Ecto neural progenitor cell (in vitro differentiated cells): ENCODE results near the gene NEDD9.
A peak's percentile ranks its signal among the peaks of the same experiment; 100 is the strongest.

Source experiments
- DNase-seq: peaks from one replicate; pipeline ENCODE4 v3.0.0-alpha.2; 2018; ENCODE audit warnings: low spot score

The NEDD9 gene

DNA sequence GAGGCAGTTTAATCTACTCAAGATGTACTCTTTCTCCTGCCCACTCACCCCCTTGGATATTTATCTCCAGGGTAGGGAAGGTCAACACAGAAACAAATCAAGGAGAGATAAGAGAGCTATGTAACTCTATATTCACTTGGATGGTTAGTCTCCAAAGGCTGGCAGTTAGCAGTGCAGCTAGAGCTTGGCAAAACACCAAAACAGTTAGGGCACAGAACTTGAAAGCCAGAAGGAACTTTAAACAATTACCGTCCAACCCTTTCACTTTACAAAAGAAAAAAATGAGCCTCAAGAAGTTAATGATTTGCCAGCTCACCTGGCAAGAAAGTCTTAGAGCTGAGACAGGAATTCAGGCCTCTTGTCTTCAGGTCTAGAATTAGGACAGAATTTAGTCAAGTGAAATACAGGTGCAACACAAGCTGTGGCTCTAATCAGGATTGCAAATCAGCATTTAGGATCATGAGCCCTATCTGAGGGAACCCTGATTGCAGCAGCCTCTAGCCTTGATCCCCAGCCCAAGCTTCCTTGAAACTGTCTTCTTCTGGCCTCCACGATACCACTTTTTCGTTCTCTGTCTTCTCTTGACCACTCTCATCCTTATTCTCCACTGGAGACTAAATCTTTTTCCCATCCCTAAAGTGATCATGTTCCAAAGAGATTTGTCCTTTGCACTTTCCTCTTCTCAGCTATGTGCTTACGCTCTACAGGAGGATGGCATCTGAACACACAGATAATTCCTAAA, 14.9 kb downstream of the NEDD9 start:
- DNase-seq = no peak

DNA sequence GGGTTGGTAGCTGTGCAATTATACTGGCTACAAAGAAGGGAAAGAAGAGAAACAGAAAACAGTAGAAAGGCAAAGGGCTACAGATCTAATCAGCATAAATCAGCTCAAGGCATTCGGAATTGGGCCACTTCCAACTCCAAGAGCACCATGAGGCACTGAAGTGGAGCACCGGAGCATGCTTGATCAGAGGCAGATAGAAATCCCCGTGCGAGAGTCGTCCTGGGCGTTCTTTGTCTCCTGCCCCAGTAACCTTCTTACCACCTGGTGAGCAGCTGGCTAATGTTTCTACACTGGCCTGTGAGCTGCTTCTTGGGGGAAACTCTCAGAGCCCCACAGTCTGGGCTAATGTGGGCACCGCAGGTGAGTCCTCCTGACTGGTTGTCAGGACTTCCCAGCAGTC, 16.7 kb downstream of the NEDD9 start:
- DNase-seq = no peak

DNA sequence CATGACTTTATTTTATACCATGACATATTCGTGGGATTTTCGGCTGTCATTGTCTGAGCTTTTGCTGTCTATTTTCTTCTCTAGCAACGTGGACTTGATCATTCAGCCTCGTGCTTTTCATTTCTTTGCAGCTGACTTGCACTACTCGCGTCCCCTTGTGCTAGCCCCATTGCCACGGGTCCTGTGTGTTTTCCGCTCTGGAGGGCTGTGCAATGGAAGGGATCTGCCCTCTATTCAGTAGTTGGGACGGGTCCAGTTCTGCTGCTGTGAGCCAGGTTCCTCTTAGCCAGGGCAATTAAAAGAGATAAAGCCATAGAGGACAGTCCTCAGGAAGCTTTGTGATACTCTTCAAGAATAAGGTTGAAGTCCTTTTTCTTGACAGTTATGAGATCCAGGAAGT, 17.6 kb downstream of the NEDD9 start:
- DNase-seq = no peak

DNA sequence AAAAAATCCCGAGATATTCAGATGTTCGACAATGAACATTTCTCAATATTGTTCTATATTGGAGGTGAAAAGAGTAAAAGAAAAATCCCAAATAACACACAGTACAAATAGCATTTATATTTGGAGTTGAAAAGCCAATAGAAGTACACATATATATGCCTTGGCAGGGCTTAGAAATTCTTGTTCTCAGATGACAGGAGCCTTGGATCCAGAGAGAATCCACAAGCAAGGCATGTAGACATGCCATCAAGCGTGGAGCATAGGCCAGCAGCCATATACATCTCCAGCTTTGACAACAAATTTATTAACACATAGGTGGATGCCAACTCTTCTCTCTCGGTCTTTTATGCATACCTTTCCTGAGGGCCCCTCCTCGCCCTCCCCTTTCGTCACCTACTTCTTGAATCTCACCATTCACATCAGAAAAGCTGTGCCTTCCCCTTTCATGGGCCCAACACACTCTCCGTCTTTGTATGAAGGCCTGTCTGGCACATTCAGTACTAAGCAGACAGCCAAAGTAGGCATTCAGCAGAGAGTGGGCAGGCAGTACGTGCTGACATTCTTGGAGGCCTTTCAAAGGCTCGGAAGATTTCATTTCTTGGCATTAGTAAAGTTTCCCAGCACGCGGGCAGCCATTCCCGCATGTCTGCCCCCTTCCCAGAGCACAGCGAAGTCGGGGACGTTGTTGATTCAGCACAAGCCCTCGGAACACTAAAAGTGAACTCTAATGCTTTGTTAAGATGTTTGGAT, 18.2 kb downstream of the NEDD9 start:
- DNase-seq = no peak

DNA sequence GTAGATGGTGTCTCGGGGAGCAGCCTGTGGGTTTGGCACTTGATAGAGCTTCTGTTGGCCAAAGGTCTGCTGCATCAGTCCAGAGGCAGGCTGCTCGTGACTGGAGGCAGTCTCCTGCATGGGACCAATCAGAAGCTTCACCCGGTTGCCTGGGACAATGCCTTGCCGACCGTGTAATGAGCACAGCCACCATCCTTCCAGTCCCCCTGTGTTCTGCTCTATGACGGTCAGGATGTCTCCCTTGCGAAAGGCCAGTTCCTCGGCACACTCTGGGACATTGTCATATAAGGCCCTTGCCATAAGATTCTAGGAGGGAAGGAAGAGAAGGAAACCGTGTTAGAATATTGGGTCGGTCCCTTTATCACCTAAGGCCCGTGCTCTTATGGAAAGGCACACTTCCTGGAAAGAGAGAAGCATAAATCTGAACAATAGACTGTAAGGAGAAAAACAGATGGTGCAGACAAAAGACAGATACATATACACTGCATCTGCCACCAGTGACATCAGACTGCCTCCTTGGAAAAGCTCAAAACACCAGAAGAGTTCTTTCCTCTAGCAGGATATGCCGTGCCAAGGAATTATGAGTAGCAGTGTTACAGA, 18.9 kb downstream of the NEDD9 start:
- no peak for DNase-seq

DNA sequence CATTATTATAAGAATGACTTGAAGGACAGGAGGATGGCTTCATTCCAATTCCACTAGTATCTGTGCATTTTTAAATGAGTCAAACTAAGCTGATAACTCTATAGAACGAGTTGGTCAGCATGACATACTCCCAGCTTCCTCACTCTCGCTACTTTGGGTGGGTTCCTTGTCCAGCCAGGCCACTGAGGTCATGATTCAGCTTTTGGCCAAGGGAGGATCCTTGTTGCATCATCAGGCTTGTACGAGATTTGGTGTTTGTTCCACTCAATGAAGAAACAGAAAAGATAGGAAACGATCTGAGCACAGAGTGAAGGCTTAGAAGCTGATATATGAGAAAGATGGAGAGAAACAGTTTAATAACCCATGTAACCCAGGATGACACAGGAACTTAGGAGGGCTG, 19.8 kb downstream of the NEDD9 start:
- no peak for DNase-seq

DNA sequence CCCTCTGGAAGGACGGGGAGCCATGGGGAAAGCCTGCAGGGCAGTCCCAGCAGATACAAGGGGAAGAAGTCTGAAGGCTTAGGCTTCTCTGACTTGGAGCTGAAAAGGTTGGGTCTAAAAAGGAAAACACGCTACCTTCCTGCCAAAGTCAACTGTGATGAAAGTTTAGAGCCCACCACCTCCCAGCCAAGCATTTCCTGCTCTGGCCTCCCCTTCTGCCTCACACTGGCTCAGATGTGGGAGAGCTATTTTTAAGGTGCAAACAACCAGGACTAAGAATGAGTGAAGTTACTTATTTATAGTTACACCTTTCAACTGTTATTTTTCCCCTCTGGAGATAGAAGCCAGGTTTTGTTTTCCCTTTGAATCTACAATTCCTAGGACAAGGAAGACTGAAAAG, 21.2 kb downstream of the NEDD9 start:
- no peak for DNase-seq

DNA sequence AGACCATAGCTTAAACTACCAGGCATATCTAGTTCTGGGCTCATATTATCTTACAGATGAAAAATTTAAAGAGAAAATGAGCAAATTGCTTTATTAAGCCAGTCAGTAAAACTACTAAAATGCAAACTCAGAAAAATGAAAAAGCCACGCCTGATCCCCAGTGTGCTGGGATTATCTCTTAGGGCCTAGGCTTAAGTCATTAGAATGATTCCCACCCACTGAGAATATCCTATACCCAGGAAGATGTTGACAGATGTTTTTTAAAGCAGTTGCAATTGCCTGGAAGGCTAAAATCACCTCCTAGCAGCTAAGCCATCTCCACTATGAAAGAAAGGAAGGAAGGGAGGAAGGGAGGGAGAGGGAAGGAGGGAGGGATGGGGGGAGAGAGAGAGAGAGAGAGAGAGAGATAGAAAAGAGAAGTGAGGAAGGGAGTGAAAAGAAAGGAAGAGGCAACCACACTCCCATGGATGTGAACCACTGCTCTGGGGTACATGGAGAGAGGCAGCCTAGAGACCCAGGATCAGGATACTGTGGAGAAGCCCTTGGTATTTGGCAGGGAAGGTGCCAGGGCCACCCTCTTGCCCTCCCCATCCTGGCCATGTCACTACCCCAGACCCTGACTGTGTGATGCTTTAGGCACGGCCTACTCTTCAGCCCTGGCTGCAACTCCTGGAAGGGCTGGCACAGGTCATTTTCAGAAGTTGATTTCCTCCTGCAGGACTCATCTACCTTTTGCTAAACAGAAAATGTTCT, 21.9 kb downstream of the NEDD9 start:
- no peak for DNase-seq

DNA sequence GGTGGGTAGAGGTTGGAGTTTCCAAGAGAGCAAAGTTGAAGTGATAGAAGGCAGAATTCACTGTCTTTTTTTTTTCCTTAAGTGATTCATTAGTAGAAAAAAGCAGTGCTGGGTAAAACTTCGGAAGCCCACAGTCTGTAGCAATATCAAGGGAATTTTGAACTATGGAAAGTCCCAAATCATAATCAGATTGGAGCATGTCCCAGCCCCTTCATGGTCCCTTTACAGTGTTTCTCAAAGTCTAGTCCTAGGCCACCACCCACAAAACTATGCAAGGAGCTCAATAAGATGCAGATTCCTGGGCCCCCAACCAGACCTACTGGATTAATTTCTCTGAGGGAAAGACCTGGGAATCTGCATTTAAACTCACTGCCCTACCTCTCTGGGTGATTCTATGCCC, 22.6 kb downstream of the NEDD9 start:
- DNase-seq = no peak

DNA sequence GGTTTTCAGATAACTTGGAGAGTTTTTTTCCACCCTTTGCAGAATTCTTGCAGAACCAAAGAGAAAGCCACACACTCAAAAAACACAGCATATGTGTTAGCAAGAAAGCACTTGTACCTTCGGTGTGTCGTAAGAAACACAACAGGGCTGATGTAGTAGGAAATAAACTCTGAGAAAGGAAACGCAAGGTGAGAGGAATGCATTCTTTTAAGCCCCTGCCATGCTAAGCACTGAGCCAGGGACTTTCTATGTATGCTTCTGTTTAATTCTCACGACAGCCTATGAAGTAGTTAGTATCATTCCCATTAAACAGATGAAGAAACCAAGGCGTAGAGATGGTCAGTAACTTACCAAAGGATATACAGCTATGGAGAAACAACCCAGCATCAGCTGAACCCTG, 23.1 kb downstream of the NEDD9 start:
- DNase-seq = no peak

DNA sequence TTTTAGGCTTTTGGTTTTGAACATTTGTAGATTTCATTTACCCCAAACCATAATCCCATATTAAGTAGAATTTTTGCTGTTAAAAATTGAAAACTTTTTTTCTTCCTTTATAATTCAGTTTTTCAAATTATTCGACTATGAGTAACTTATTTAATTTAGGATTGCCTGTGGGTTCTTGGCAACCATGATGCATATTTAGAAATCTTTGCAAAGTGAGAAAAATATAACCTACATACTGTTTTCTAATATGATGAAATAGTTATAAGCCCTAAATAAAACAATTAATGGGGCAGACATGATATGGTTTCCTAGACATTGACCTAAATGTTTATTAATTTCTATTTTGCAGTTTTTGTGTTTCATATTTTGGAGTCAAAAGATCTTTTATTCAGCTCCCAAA, 23.6 kb downstream of the NEDD9 start:
- DNase-seq = no peak

DNA sequence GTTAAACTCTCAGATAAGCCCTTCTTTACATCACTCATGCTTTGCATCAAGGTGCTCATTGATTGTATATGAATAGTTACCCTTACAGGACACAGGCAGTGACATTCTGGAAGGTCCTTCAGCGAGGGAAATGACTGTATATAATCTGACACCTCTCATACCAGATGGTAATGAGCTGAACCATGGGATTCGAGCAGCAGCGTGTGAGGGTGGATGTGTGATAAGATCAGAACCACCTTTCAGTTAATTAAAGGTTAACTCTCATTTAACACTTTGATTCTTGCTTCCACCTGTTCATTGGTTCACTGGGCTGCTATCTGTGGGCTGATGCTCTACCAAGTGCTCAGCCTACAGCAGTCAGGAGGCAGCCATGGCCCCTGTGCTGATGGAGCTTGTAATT, 24.2 kb downstream of the NEDD9 start:
- DNase-seq = no peak

DNA sequence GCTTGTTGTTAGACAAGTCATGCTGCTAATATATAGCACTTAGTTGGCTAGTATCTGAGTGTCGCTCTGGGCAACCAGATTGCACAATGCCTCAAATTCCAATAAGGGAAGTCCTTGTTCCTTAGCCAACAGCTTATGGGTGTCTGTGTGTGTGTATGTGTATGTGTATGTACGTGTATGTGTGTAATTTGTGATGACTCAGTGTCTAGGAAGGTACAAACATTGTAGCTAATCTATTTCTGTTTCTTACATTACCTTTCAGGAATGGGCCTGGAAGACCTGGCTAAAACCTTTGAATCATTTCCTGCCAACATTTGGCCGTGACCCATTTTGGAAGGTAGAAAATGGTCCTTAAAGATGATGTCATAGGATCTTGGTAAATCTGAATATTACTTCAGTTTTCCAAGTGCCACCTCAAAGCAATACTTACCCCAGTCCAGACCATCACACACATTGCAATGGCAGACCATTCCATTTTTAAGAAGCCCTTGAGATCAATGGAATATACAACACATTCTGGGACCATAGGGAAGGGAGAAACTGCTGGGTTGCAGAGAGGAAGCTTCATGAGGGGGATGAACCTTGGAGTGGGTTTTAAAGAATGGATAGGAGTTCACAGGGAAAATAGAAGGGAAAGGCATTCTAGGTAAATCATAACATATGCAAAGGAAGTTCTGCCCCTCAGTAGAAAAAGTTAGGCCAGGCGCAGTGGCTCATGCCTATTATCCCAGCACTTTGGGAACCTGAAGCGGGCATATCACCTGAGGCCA, 25.1 kb downstream of the NEDD9 start:
- DNase-seq = no peak

DNA sequence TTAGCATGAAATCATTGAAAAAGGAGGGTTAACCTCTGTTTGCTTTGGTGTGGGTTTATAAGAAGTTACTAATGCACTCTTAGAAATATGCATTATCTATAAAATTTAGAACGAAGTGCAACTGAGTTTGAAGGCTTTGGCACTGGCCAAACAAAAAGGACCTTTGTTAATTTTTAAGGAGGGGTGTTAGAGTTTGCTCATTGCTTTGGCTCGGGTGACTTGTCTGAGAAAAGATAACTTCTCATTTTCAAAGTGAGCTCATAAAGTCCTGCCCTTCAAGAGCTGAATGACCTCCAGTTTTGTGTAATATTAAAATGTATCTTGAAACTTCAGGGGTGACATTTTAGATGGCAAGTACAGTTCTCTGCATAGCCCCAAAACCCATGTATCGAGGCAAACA, 25.9 kb downstream of the NEDD9 start:
- DNase-seq = no peak

DNA sequence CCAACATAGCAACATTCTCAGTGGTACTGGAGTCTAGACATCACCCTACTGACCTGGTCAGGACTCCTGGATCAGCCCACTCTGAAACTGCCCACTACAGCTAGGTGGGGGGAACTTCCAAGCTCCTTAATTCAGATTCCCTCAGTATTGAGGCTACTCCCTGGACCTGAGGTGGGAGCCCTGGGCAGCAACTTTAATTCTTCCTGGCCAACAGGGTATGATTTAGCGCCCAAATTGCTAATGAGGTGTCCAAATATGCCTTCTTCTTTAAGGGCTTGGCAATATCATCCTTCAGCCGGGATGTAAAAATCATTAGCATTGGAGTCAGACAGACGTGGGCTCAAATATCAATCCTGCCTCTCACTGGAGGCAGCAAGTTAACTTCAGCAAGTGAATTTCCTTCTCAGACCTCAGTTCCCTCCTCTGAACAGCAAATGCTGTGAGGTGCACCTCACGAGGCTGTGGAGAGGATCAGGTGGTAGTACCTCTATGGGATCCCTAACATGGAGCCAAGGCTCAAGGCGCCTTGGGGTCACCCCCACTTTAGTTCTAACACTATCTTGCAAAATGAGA, 27.6 kb downstream of the NEDD9 start:
- no peak for DNase-seq

DNA sequence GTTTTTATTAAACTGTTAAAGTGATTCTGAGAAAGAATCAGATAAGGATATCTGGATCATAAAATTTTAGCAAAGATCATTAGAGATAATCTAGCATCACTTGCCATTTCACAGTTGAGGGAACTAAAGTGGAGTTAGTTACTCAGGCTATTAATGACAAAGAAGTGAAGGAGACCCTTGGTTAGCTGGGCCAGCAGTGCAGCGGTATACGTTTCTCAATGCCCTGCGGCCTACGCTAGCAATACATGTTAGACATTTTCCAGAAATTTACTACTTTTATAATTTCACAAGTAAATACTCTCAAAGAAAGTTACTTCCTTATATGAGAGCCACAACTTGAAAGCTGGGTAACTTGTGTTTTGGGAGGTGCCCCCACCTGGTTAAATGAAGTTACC, 28.5 kb downstream of the NEDD9 start:
- DNase-seq = no peak

DNA sequence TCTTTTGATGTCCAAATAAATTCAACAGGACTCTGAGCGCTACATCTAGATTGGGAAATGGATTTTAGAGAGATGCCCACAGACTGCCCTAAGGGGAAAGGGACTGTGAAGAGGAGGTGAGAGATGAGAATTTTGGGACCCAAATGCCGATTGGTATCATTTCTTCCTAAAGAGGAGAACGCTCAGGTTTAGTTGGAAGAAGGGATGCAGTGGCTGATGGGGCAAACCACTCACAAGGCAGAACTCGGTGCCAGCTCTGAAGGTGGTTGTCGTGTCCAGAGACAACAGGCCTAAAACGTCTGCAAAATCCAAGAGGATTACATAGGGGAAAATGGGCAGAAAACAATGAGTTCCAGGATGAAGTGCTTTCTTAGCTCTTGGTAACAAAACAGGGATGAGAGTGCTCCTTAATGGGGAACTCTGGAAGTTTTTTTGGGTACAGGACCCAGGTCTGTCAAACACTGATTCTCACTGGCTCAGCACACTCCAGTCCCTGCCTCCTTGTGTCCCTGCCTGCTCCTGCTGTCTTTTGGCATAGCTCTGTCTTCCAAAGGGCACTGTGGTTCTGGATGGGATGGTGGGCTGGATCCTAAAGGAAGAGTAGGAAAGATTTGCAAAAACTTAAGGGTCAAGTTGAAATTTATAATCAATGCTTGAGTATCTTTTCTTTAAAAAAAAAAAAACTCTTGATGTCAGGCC, 29.0 kb downstream of the NEDD9 start:
- no peak for DNase-seq

DNA sequence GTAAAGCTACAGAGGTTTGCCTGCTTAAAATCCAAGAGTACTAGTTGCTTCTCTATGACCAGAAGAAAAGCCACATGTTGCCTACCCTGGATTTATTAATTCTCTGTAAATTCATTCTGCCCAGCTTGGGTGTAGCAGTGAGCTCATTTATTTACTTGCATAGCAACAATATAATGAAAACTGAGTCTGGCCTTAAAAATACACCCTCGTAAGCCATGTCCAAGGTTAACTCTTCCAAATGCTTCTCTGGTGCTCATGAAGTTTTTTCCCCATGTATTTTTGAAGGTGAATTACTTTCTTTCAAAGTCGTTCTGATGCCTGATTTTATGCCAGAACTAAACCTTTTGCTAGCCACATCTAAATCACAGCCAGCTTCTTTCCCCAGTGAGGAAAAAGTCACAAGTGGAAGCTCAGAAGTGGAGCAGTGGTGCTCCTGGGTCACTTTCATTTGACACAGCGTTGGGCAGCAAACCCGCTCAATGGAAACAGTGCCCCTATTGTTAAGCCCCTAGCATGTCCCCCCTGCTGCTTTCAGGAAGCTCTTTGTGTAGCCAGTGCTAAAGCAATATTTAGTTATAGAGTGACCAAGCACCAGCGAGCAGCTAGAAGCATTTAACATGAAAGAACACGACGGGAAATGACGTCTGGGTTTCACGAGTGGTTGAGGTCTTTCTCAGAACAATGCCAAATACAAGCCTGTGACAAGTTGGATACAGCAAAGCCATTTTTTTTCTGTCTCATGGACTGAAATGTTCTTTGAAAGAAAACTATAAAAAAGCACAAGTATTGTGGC, 29.8 kb downstream of the NEDD9 start:
- peak; percentile 62 for DNase-seq

DNA sequence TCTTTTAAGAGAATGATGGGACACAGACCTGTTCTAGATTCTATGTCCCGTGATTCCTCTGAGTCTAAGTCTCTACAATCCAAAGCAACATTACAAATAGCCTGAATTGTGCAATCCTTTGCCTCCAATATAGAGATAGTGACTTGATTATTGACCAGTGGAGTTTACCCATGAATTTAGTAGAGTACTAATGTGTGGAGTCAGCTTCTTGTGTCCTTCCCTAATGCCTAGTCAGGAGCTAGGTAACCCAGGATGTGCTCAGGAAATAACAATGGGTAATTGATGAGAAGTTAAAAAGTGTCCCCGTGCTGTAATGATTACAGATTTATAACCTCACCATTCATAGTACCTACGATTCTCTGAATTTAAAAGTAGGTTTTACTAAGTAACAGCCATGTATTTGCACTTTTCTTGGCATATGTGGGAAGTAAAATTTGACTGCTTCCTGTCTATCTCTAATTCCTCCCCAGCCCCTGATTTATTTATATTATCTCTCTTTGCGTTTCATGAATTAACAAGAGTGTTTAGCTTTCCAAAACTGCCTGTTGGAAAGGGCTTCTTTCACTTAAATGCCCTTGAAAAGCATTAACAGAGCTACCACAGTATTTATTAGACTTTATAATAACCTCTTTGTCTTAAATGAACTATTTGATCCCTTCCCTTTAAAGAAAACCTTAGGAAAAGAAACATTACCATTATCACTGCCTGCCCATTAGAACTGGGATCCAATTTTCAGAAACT, 30.5 kb downstream of the NEDD9 start:
- no peak for DNase-seq
